OCI-LY1 (cell line): ENCODE measurements around the gene RALGPS1.

ENCODE experiments used
- H2AFZ ChIP-seq: fragments of 200-600 bp; sonication (generic), shearing (Covaris generic); 2 replicates; pipeline ENCODE4 v1.6.0; 2014; ENCODE audit warnings: antibody characterized with exemption, mild to moderate bottlenecking, low read length
- H3F3A ChIP-seq: fragments of 200-600 bp; sonication (generic), shearing (Covaris generic); 2 replicates; pipeline ENCODE4 v1.6.0; 2014; ENCODE audit warnings: mild to moderate bottlenecking, antibody characterized with exemption, low read length, moderate library complexity; ENCODE audit not compliant: insufficient read depth
- H3K27ac ChIP-seq: fragments of 200-600 bp; sonication (generic); 2 replicates; pipeline ENCODE4 v1.5.1; 2014; ENCODE audit warnings: low read length, mixed run types, mild to moderate bottlenecking, low read depth; ENCODE audit not compliant: poor library complexity, severe bottlenecking
- H3K27me3 ChIP-seq: fragments of 200-600 bp; sonication (generic); 2 replicates; pipeline ENCODE4 v1.6.0; 2014; ENCODE audit warnings: antibody characterized with exemption, mild to moderate bottlenecking, low read length, moderate library complexity; ENCODE audit not compliant: insufficient read depth
- H3K36me3 ChIP-seq: fragments of 200-600 bp; sonication (generic); 2 replicates; pipeline ENCODE4 v1.6.1; 2014; ENCODE audit warnings: mild to moderate bottlenecking, antibody characterized with exemption, low read length, moderate library complexity, mixed read lengths; ENCODE audit not compliant: insufficient read depth
- H3K4me1 ChIP-seq: fragments of 200-600 bp; sonication (generic); 2 replicates; pipeline ENCODE4 v1.5.1; 2014; ENCODE audit warnings: mild to moderate bottlenecking, low read length, moderate library complexity; ENCODE audit not compliant: insufficient read depth, severe bottlenecking
- H3K4me2 ChIP-seq: fragments of 200-600 bp; sonication (generic), shearing (Covaris generic); 2 replicates; pipeline ENCODE4 v1.6.1; 2014; ENCODE audit warnings: low read length
- H3K4me3 ChIP-seq: fragments of 200-600 bp; sonication (generic); 2 replicates; pipeline ENCODE4 v1.5.1; 2014; ENCODE audit warnings: low read length, low read depth, mild to moderate bottlenecking, mixed read lengths; ENCODE audit not compliant: poor library complexity, severe bottlenecking
- H3K79me2 ChIP-seq: fragments of 200-600 bp; shearing (Covaris generic); 2 replicates; pipeline ENCODE4 v1.6.1; 2016; ENCODE audit warnings: mixed run types, low read length, mixed read lengths; ENCODE audit not compliant: insufficient read depth
- H3K9ac ChIP-seq: fragments of 200-600 bp; sonication (generic), shearing (Covaris generic); 2 replicates; pipeline ENCODE4 v1.6.1; 2014; ENCODE audit warnings: mild to moderate bottlenecking, low read length, mixed read lengths
- H3K9me2 ChIP-seq: fragments of 200-600 bp; sonication (generic), shearing (Covaris generic); 2 replicates; pipeline ENCODE4 v1.6.1; 2014; ENCODE audit warnings: low read depth, mild to moderate bottlenecking, low read length, mixed read lengths
- H3K9me3 ChIP-seq: fragments of 200-600 bp; shearing (Covaris generic); 2 replicates; pipeline ENCODE4 v1.6.1; 2014; ENCODE audit warnings: low read length, mixed read lengths
- H4K20me1 ChIP-seq: fragments of 200-600 bp; sonication (generic), shearing (Covaris generic); 2 replicates; pipeline ENCODE4 v1.6.0; 2016; ENCODE audit warnings: mild to moderate bottlenecking, low read length; ENCODE audit not compliant: insufficient read depth
- EZH2 ChIP-seq: fragments of 200-600 bp; sonication (generic), shearing (Covaris generic); IDR thresholded peaks from 2 replicates; pipeline ENCODE4 v1.8.0; 2017; ENCODE audit warnings: borderline replicate concordance, mixed run types, mild to moderate bottlenecking, antibody characterized with exemption, low read length, moderate library complexity, mixed read lengths
- TF ChIP-seq, protein P1 (sequence below): fragments of 200-600 bp; sonication (generic), shearing (Covaris generic); IDR thresholded peaks from 2 replicates; pipeline ENCODE4 v1.5.1; 2017; ENCODE audit warnings: mild to moderate bottlenecking, antibody characterized with exemption, low read length, moderate library complexity, mixed read lengths

RALGPS1 gene

GRCh38 chr9:127107171-127107928, 192.8 kb downstream of the RALGPS1 start:
- Histone ChIP-seq H3K9ac (no peak overlapping the region), H3K36me3 (no peaks in the 10 kb centered on the region), H3K27me3 (no peaks in the 10 kb centered on the region), H2AFZ (no peak overlapping the region), H3K9me3 (no peaks in the 10 kb centered on the region), H3K4me1 (no peaks in the 10 kb centered on the region), H3K9me2 (no peaks in the 10 kb centered on the region), H3F3A (no peaks in the 10 kb centered on the region), H3K27ac (no peak overlapping the region), H4K20me1 (no peaks in the 10 kb centered on the region), H3K4me3 (no peak overlapping the region), H3K79me2 (no peaks in the 10 kb centered on the region), H3K4me2 (no peak overlapping the region)
- TF ChIP-seq, protein P1, sequence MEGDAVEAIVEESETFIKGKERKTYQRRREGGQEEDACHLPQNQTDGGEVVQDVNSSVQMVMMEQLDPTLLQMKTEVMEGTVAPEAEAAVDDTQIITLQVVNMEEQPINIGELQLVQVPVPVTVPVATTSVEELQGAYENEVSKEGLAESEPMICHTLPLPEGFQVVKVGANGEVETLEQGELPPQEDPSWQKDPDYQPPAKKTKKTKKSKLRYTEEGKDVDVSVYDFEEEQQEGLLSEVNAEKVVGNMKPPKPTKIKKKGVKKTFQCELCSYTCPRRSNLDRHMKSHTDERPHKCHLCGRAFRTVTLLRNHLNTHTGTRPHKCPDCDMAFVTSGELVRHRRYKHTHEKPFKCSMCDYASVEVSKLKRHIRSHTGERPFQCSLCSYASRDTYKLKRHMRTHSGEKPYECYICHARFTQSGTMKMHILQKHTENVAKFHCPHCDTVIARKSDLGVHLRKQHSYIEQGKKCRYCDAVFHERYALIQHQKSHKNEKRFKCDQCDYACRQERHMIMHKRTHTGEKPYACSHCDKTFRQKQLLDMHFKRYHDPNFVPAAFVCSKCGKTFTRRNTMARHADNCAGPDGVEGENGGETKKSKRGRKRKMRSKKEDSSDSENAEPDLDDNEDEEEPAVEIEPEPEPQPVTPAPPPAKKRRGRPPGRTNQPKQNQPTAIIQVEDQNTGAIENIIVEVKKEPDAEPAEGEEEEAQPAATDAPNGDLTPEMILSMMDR: no peak
- no peak for TF ChIP-seq EZH2

DNA sequence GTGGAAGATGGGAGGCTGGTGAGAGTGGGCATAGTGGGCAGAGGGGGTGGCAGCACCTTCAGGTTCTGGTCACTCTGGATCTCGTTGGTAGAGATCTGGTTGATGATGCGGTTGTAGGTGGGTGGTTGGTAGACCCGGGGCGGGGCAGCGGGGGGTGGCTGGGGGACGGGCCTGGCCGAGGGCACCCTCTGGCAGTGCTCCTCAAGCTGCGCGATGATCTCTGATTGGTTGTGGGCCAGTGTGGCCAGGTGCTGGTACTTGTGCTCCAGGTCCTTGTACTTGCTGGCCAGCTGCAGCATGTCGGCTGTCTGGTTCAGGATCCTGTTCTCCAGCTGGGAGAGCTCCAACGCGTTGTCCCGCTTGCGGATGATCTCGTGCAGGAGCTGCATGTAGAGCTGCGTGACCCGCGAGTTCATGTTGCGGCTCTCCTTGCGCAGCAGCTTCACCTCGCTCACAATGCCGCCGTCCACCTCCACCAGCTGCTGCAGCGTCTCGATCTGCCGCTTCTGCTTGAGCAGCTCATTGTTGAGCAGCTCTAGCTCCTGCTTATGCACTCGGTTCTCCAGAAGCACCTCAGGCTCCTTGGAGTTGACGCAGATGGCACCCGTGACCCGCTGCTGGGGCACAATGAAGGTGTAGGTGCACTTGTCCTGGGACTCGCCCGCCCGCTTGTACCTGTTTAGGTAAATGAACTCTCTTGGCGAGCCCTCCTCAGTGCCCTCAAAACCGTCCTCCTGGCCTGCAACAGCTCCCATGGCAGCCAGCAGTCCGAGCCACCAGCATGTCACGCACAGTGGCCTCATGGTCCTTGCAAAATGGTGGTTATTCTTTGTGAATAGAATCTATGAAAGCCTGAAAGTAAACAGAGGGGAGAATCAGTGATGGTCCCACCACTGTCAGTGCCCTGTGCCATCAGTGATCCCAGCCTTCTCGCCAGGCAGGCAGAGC, 193.6 kb downstream of the RALGPS1 start:
- H3K9me2 ChIP-seq: no peaks in the 10 kb centered on the region
- no peaks in the 10 kb centered on the region for H3F3A ChIP-seq
- H3K27me3 ChIP-seq: no peaks in the 10 kb centered on the region
- H3K79me2 ChIP-seq: no peaks in the 10 kb centered on the region
- no peak overlapping the region for H3K27ac ChIP-seq
- TF ChIP-seq, protein P1: no peak
- TF ChIP-seq EZH2: no peak
- H3K4me1 ChIP-seq: no peaks in the 10 kb centered on the region
- no peak overlapping the region for H2AFZ ChIP-seq
- H4K20me1 ChIP-seq: no peaks in the 10 kb centered on the region
- H3K36me3 ChIP-seq: no peaks in the 10 kb centered on the region
- no peaks in the 10 kb centered on the region for H3K9me3 ChIP-seq
- no peak overlapping the region for H3K4me2 ChIP-seq
- no peak overlapping the region for H3K9ac ChIP-seq
- H3K4me3 ChIP-seq: no peak overlapping the region

DNA sequence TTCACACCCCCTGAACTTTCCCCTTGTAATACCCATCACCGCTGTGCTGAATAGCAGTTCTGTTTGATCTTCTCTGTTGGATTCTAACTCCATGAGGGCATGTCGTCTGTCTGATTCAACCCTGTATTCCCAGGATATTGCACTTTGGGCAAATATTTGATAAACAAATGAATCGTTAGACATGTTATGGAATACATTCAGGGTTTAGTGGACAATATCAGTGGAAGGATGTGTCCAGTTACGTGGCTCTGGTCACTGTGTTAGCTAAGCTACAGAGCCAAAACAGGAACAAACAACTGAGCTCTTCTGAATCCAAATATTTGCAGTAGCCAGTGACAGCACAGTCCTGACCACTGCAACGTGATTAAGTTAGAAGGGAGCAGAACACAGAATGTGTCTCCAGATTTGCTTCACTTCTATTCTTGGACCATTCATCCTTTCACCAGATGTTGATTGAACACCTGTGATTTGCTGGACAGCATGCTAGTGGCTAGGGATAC, 194.7 kb downstream of the RALGPS1 start:
- H3K9me3 ChIP-seq: no peaks in the 10 kb centered on the region
- no peak overlapping the region for H3K27ac ChIP-seq
- no peak overlapping the region for H3K9ac ChIP-seq
- no peak overlapping the region for H3K4me3 ChIP-seq
- H4K20me1 ChIP-seq: no peaks in the 10 kb centered on the region
- no peak overlapping the region for H2AFZ ChIP-seq
- H3K79me2 ChIP-seq: no peaks in the 10 kb centered on the region
- no peak overlapping the region for H3K4me2 ChIP-seq
- no peaks in the 10 kb centered on the region for H3K4me1 ChIP-seq
- no peaks in the 10 kb centered on the region for H3K9me2 ChIP-seq
- no peak for TF ChIP-seq EZH2
- TF ChIP-seq, protein P1: no peak
- no peaks in the 10 kb centered on the region for H3K36me3 ChIP-seq
- H3F3A ChIP-seq: no peaks in the 10 kb centered on the region
- no peaks in the 10 kb centered on the region for H3K27me3 ChIP-seq
